H9 (cell line): ENCODE data around the gene PLAC1. TPM values are rescaled to one million over a fixed set of nuclear protein-coding genes. Genes with fewer than 3 reads are reported as not detected.

Source experiments
- DNase-seq: peaks from one replicate; pipeline ENCODE4 v3.0.0-alpha.2; 2017
- H2AFZ ChIP-seq: one replicate; pipeline ENCODE4 v1.6.1; 2013; ENCODE audit warnings: mild to moderate bottlenecking, low read length, control low read depth, moderate library complexity
- H2AK5ac ChIP-seq: 2 replicates; pipeline ENCODE4 v1.6.1; 2013; ENCODE audit warnings: low read length, control low read depth, mixed read lengths; ENCODE audit not compliant: insufficient read length
- H2BK120ac ChIP-seq: one replicate; pipeline ENCODE4 v1.6.1; 2013; ENCODE audit warnings: low read depth, mild to moderate bottlenecking, low read length, control low read depth, inconsistent platforms; ENCODE audit not compliant: poor library complexity, severe bottlenecking
- H2BK12ac ChIP-seq: 2 replicates; pipeline ENCODE4 v1.6.1; 2013; ENCODE audit warnings: low read length, control low read depth, mixed read lengths, low read depth; ENCODE audit not compliant: insufficient read length
- H2BK15ac ChIP-seq: 2 replicates; pipeline ENCODE4 v1.6.1; 2013; ENCODE audit warnings: low read depth, low read length, control low read depth
- H2BK20ac ChIP-seq: one replicate; pipeline ENCODE4 v1.6.1; 2013; ENCODE audit warnings: low read depth, mild to moderate bottlenecking, low read length, control low read depth, inconsistent platforms; ENCODE audit not compliant: poor library complexity, severe bottlenecking
- H2BK5ac ChIP-seq: 2 replicates; pipeline ENCODE4 v1.6.1; 2013; ENCODE audit warnings: low read length, control low read depth, mixed read lengths; ENCODE audit not compliant: insufficient read length
- H3K14ac ChIP-seq: 2 replicates; pipeline ENCODE4 v1.6.1; 2013; ENCODE audit warnings: low read length, control low read depth; ENCODE audit not compliant: insufficient read depth
- H3K18ac ChIP-seq: 2 replicates; pipeline ENCODE4 v1.6.1; 2013; ENCODE audit warnings: low read depth, mild to moderate bottlenecking, mixed read lengths, low read length, control low read depth; ENCODE audit not compliant: insufficient read length
- H3K23ac ChIP-seq: 2 replicates; pipeline ENCODE4 v1.6.1; 2013; ENCODE audit warnings: low read length, control low read depth, mixed read lengths, low read depth; ENCODE audit not compliant: insufficient read length
- H3K23me2 ChIP-seq: 2 replicates; pipeline ENCODE4 v1.6.1; 2013; ENCODE audit warnings: low read depth, mild to moderate bottlenecking, mixed read lengths, low read length, control low read depth; ENCODE audit not compliant: insufficient read length, poor library complexity, severe bottlenecking
- H3K27ac ChIP-seq: 2 replicates; pipeline ENCODE4 v1.5.1; 2013; ENCODE audit warnings: low read length, control low read depth, mixed read lengths, low read depth; ENCODE audit not compliant: insufficient read length
- H3K27me3 ChIP-seq: 2 replicates; pipeline ENCODE4 v1.6.1; 2013; ENCODE audit warnings: low read length, control low read depth, inconsistent platforms; ENCODE audit not compliant: insufficient read depth
- H3K4ac ChIP-seq: 2 replicates; pipeline ENCODE4 v1.6.1; 2013; ENCODE audit warnings: low read depth, mild to moderate bottlenecking, control low read depth, inconsistent platforms, low read length, moderate library complexity
- H3K4me1 ChIP-seq: 2 replicates; pipeline ENCODE4 v1.6.1; 2013; ENCODE audit warnings: low read length, control low read depth, inconsistent platforms; ENCODE audit not compliant: insufficient read depth
- H3K4me2 ChIP-seq: 2 replicates; pipeline ENCODE4 v1.6.1; 2013; ENCODE audit warnings: low read length, control low read depth, mixed read lengths; ENCODE audit not compliant: insufficient read length, insufficient read depth
- H3K56ac ChIP-seq: 2 replicates; pipeline ENCODE4 v1.6.1; 2013; ENCODE audit warnings: low read depth, mild to moderate bottlenecking, mixed read lengths, low read length, control low read depth; ENCODE audit not compliant: insufficient read length
- H3K79me1 ChIP-seq: 2 replicates; pipeline ENCODE4 v1.6.1; 2013; ENCODE audit warnings: low read depth, mild to moderate bottlenecking, moderate library complexity, low read length, control low read depth, inconsistent platforms; ENCODE audit not compliant: insufficient read depth, poor library complexity, severe bottlenecking
- H3K79me2 ChIP-seq: 2 replicates; pipeline ENCODE4 v1.6.1; 2013; ENCODE audit warnings: low read length, control low read depth, inconsistent platforms; ENCODE audit not compliant: insufficient read depth
- H3K9ac ChIP-seq: 2 replicates; pipeline ENCODE4 v1.6.1; 2013; ENCODE audit warnings: low read length, control low read depth, mixed read lengths; ENCODE audit not compliant: insufficient read length; ENCODE audit errors: extremely low read depth
- H3K9me3 ChIP-seq: one replicate; pipeline ENCODE4 v1.6.1; 2013; ENCODE audit warnings: low read depth, low read length, inconsistent platforms; ENCODE audit not compliant: control insufficient read depth
- H3T11ph ChIP-seq: one replicate; pipeline ENCODE4 v1.6.1; 2013; ENCODE audit warnings: mild to moderate bottlenecking, low read length, control low read depth, inconsistent platforms
- H4K20me1 ChIP-seq: one replicate; pipeline ENCODE4 v1.6.1; 2013; ENCODE audit not compliant: control insufficient read depth, insufficient read length, insufficient read depth
- H4K5ac ChIP-seq: 2 replicates; pipeline ENCODE4 v1.6.1; 2013; ENCODE audit warnings: low read depth, mild to moderate bottlenecking, mixed read lengths, low read length, control low read depth; ENCODE audit not compliant: insufficient read length
- H4K8ac ChIP-seq: replicated peaks from 2 replicates; pipeline ENCODE4 v1.6.1; 2013; ENCODE audit warnings: low read length, control low read depth, mixed read lengths, low read depth; ENCODE audit not compliant: insufficient read length
- H4K91ac ChIP-seq: 2 replicates; pipeline ENCODE4 v1.6.1; 2013; ENCODE audit warnings: low read depth, mild to moderate bottlenecking, moderate library complexity, mixed read lengths, low read length, control low read depth; ENCODE audit not compliant: insufficient read length
- H3K27ac Mint-ChIP-seq, 3 experiments: 2 replicates in 2 of 3; 3 replicates in 1 of 3; pipeline ENCODE4 v1.8.0; 2020 to 2021; ENCODE audit warnings: mixed read lengths in 3 of 3, mild to moderate bottlenecking in 1 of 3, moderate library complexity in 1 of 3
- H3K27me3 Mint-ChIP-seq: 2 replicates; pipeline ENCODE4 v1.8.0; 2021; ENCODE audit warnings: low read depth, mild to moderate bottlenecking, moderate library complexity, mixed read lengths
- H3K36me3 Mint-ChIP-seq, 3 experiments: 2 replicates in 2 of 3; 3 replicates in 1 of 3; pipeline ENCODE4 v1.8.0; 2020 to 2021; ENCODE audit warnings: low read depth in 3 of 3, mixed read lengths in 3 of 3; ENCODE audit not compliant: insufficient read depth in 1 of 3
- H3K4me1 Mint-ChIP-seq, 2 experiments: 2 replicates each; pipeline ENCODE4 v1.8.0; 2020; ENCODE audit warnings: mixed read lengths in 2 of 2
- H3K4me3 Mint-ChIP-seq, 2 experiments: 2 replicates in 1 of 2; 3 replicates in 1 of 2; pipeline ENCODE4 v1.8.0; 2020 to 2021; ENCODE audit warnings: mild to moderate bottlenecking in 2 of 2, mixed read lengths in 2 of 2, moderate library complexity in 1 of 2
- H3K9me3 Mint-ChIP-seq, 2 experiments: 2 replicates in 1 of 2; 3 replicates in 1 of 2; pipeline ENCODE4 v1.8.0; 2020; ENCODE audit warnings: mild to moderate bottlenecking in 2 of 2, mixed read lengths in 2 of 2, moderate library complexity in 1 of 2
- CTCF ChIP-seq: fragments of 200-600 bp; sonication (generic); conservative IDR thresholded peaks from 3 replicates; pipeline ENCODE4 v1.8.0; 2021; ENCODE audit warnings: antibody characterized with exemption, mild to moderate bottlenecking
- WGBS: extraction: QIAGEN DNeasy Blood & Tissue Kit; methylation state at CpG from one replicate; pipeline ENCODE4 v1.1.7; 2013; ENCODE audit warnings: missing lambda C conversion rate, low lambda C conversion rate, mixed read lengths; ENCODE audit not compliant: insufficient read length; ENCODE audit errors: extremely low coverage; 5-methylcytosine and 5-hydroxymethylcytosine counted together
- total RNA-seq: library from RNA; stranded (reverse); gene quantifications from 2 replicates; pipeline ENCODE4 v1.2.1, GENCODE V29; 2021

The PLAC1 gene
- total RNA-seq, 1 experiment from 2014 or later, result 0.68 TPM

GRCh38 chrX:134660627-134661026, 2.4 kb upstream of the PLAC1 start:
- Histone ChIP-seq H4K91ac (no peak overlapping the region), H3K79me1 (no peaks in the 10 kb centered on the region), H2BK5ac (no peak overlapping the region), H4K8ac (no peak overlapping the region), H3K4me1 (peaks cover 2% of the 10 kb centered on the region; the same call in 1 of the 2 replicates), H4K20me1 (no peaks in the 10 kb centered on the region), H2AK5ac (no peak overlapping the region), H3K56ac (no peak overlapping the region), H3K14ac (no peak overlapping the region), H3K4me2 (no peak overlapping the region), H3K79me2 (no peaks in the 10 kb centered on the region), H2BK15ac (no peak overlapping the region), H3K23ac (no peak overlapping the region), H3K27me3 (no peaks in the 10 kb centered on the region), H3K4ac (no peak overlapping the region), H3K9me3 (no peaks in the 10 kb centered on the region), H2BK12ac (no peak overlapping the region), H2BK120ac (no peak overlapping the region), H3K23me2 (no peaks in the 10 kb centered on the region), H3K9ac (no peak overlapping the region), H3T11ph (no peak overlapping the region), H3K18ac (no peak overlapping the region), H4K5ac (no peak overlapping the region), H2AFZ (no peak overlapping the region), H3K27ac (no peak overlapping the region), H2BK20ac (no peak overlapping the region)
- Mint-ChIP-seq H3K36me3 (no peaks in the 10 kb centered on the region; a peak in 2 of 7 replicates), H3K27ac (no peak overlapping the region), H3K9me3 (peaks cover 0 to 58% of the 10 kb centered on the region in 2 experiments; a peak in 2 of 5 replicates), H3K4me3 (no peak overlapping the region), H3K27me3 (peaks cover 1% of the 10 kb centered on the region; the same call in 1 of the 2 replicates), H3K4me1 (peaks cover 14 to 21% of the 10 kb centered on the region in 2 experiments; a peak in 3 of 4 replicates)
- WGBS, result no CpG with 5 or more reads among the region's 1 CpG
- DNase-seq, result no peak
- TF ChIP-seq CTCF, result no peak
